SIG-M5 (cell line): ENCODE data around the gene HLA-G.
"Not testable (repeated sequence)": the region's sequence is repeated elsewhere in the genome, so short reads cannot be mapped to it uniquely, and the experiment has no call there.

Experiments used
- DNase-seq: peaks from one replicate; lab custom pipeline; 2025; lab: John Stamatoyannopoulos, UW

The HLA-G gene

DNA sequence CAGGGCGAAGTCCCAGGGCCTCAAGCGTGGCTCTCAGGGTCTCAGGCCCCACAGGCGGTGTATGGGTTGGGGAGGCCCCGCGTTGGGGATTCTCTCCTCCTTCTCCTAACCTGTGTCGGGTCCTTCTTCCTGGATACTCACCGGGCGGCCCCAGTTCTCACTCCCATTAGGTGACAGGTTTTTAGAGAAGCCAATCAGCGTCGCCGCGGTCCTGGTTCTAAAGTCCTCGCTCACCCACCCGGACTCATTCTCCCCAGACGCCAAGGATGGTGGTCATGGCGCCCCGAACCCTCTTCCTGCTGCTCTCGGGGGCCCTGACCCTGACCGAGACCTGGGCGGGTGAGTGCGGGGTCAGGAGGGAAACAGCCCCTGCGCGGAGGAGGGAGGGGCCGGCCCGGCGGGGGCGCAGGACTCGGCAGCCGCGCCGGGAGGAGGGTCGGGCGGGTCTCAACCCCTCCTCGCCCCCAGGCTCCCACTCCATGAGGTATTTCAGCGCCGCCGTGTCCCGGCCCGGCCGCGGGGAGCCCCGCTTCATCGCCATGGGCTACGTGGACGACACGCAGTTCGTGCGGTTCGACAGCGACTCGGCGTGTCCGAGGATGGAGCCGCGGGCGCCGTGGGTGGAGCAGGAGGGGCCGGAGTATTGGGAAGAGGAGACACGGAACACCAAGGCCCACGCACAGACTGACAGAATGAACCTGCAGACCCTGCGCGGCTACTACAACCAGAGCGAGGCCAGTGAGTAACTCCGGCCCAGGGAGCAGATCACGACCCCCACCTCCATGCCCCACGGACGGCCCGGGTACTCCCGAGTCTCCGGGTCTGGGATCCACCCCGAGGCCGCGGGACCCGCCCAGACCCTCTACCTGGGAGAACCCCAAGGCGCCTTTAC lies at the start of gene HLA-G:
TSS of gene HLA-G (plus strand) at position 247 of the 892 bp plus-strand sequence. CDS start at position 267, 20 bp downstream.
- no peak for DNase-seq

DNA sequence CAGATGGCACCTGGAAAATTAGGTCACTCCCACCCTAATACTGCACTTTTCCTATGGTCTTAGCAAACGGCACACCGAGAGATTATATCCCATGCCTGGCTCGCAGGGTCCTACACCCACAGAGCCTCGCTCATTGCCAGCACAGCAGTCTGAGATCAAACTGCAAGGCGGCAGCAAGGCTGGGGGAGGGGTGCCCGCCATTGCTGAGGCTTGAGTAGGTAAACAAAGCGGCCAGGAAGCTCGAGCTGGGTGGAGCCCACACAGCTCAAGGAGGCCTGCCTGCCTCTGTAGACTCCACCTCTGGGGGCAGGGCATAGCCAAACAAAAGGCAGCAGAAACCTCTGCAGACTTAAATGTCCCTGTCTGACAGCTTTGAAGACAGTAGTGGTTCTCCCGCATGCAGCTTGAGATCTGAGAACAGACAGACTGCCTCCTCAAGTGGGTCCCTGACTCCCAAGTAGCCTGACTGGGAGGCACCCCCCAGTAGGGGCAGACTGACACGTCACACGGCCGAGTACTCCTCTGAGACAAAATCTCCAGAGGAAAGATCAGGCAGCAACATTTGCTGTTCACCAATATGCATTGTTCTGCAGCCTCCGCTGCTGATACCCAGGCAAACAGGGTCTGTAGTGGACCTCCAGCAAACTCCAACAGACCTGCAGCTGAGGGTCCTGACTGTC lies 47.5 kb upstream of the HLA-G start:
- DNase-seq: not testable (repeated sequence)

- DNase-seq: no peak
These were observed 38.4 kb upstream of the HLA-G start for GRCh38 chr6:29789176-29789575.

- no peak for DNase-seq
These were observed 37.0 kb upstream of the HLA-G start for GRCh38 chr6:29790626-29791025.

GRCh38 chr6:29791162-29791561 lies 36.5 kb upstream of the HLA-G start:
- DNase-seq: no peak

DNA sequence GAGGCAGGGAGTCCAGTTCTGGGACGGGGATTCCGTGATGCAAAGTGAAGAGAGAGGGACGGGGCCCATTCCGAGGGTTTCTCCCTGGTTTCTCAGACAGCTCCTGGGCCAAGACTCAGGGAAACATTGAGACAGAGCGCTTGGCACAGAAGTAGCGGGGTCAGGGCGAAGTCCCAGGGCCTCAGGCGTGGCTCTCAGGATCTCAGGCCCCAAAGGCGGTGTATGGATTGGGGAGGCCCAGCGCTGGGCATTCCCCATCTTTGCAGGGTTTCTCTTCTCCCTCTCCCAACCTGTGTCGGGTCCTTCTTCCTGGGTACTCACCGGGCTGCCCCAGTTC lies 35.9 kb upstream of the HLA-G start:
- no peak for DNase-seq

- no peak for DNase-seq
These were observed 35.2 kb upstream of the HLA-G start for GRCh38 chr6:29792123-29793035.

DNA sequence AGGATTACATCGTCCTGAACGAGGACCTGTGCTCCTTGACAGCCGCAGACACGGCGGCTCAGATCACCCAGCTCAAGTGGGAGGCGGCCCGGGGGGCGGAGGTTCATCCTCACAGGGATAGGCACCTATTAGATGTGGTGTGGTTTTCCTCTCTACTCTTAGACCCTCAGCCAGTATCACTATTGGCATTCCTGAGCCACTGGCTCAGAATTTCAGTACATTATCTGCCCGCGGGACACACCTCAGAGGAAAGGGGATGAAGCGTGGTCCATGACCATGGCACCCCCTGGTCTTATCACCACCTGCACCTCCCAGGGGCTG lies 34.6 kb upstream of the HLA-G start:
- no peak for DNase-seq

GRCh38 chr6:29793796-29794195 lies 33.8 kb upstream of the HLA-G start:
- no peak for DNase-seq

DNA sequence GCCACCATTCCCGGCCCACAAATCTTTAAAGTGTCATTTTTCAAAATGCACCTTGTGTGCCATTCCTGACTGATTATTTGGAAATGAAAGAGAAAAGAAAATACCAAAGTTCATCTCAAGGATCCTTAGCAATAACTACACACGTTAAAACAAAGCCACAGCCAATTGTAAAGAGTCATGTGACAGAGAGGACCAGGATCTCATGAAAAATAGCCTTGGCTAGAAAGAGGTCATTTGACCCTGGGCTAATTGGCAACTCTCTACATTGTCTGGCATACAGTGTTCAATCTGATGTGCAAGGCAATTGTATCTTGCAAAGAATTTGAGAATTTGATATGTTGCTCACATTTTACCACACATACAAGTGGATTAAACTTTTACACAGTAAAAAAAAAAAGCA lies 31.6 kb upstream of the HLA-G start:
- DNase-seq: no peak

GRCh38 chr6:29797135-29797534 lies 30.5 kb upstream of the HLA-G start:
- no peak for DNase-seq

DNA sequence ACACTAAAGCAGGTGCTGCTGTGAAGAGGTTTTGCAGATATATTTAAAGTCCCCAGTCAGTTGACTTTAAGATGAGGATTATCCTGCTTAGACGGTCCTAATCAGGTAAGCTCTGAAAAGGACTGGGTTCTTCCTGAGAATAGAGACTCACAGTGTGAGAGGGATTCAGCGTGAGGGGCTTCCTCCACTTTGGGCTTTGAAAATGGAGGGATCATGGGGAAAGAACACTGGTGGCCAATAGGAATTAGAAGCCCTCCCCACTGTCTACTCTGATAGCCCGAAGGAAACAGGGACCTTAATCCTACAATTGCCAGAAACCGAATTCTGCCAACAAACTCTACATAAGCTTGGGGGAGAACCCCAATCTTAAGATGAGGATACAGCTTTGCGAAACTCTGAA lies 29.7 kb upstream of the HLA-G start:
- no peak for DNase-seq

- no peak for DNase-seq
These were observed 27.4 kb upstream of the HLA-G start for GRCh38 chr6:29800254-29800653.

DNA sequence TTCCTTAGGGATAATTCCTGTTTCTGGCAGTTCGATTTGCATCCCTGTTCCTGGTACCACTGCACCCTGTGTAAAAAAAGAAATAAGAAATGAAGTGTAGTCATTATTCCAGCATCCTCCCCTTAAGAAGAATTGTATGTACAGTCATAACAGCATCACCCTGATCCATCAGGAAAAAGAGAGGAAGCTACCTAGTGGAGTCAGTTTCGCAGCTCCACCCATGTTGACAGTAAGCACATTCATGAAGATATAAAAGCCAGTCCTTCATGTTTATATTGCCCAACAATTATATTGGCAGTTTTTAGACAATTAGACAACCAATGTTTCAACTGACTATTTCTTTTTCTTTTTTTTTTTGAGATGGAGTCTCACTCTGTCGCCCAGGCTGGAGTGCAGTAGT lies 21.2 kb upstream of the HLA-G start:
- DNase-seq: no peak

DNA sequence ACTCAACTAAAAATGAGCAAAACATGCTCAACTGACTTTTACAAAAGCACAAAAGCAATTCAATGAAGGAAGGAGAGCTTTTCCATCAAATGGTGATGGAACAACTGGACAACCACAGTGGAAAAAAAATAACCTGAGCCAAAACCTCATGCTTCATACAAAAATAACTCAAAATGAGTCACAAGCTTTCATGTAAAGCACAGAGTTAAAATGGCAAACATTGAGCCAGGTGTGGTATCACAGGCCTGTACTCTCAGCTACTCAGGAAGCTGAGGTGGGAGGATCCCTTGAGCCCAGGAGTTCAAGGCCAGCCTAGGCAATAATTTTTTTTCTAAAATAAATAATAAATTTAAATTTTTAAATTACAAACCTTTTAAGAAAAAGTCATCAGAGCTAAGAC lies 18.4 kb upstream of the HLA-G start:
- DNase-seq: no peak

DNA sequence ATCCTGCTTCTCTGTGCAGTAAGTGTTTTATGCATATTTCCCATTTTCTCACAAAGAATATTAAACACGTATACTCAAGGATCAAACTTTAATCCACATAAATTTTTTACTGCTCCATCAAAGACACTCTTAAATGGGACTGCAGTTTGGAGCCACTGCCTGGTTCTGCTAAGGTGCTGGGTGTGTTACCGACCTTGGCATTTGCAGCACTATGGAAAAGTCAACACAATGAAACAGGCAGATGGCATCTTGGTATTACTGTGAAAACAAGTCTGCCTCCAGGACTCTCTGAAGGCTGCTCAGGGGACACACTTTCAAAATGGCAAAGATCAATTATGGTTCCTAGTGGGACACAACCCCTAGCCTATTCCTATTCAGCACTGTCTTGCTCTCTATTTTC lies 17.3 kb upstream of the HLA-G start:
- no peak for DNase-seq

DNA sequence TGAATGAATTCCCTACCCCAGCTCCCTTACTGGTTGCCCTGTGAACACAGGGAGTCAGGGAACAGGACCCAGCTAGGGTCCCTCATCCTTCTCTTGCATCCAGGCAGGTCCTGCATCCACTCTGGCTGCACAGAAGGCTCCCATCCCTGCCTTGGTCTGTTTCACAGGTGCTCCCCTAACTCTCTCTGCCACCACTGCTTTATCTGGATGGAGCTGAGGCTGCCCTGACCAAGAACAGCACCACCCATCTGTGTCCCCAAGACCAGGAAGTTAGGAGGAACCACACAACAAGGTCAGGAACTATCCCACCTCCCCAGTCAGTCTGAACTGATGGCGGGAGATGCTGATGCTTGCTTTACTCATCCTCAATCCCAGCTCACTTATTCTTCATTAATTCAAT lies 16.2 kb upstream of the HLA-G start:
- DNase-seq: no peak

- no peak for DNase-seq
These were observed 14.6 kb upstream of the HLA-G start for GRCh38 chr6:29813066-29813465.

DNA sequence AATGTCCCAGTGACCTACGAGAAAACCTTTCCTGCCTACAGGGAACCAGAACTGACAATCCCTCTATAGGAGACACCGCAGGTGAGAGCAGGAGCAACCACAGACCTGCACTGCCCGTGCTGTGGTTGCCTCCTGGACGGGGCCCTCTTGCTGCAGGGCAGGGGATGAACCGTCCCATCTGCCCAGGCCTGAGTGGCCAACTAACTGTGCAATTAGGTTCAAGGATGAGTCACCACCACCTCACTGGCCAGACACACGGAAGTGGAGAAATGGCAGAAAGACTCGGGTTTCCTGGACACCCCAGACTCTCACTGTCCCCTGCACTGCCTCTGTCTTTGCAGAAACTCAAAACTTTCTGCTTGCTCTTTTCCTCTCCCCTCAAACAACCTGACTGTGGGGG lies 13.8 kb upstream of the HLA-G start:
- no peak for DNase-seq

- no peak for DNase-seq
These were observed 13.1 kb upstream of the HLA-G start for GRCh38 chr6:29814379-29815117.

DNA sequence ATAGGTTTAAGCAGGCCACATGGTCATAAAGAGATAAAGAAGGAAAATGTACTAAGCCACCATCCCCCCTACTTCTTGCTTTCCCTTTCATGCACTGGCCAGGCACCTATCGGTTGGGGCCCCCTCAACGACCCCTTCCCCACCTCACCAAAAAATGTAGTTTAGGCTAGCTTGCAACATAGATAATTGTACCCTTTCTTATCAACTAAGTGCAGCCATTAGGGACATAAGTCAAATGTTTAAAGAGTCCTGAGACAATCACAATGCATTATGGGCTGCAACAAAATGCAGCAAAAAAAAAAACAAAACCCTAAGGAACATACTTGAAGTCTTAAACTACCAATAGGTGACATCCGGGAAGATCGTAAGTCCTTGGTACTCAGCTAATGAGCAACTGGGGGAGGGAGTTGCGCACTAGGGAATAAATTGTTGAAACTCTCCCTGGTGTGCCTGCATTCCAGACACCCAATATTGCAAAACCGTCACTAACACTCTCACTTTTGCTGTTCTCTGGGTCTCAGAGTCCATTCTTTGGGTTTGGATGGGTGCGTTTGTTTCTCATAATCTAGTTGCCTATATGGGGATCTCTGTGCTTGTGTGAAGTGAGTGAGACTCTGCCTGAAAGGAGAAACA lies 12.4 kb upstream of the HLA-G start:
- no peak for DNase-seq

DNA sequence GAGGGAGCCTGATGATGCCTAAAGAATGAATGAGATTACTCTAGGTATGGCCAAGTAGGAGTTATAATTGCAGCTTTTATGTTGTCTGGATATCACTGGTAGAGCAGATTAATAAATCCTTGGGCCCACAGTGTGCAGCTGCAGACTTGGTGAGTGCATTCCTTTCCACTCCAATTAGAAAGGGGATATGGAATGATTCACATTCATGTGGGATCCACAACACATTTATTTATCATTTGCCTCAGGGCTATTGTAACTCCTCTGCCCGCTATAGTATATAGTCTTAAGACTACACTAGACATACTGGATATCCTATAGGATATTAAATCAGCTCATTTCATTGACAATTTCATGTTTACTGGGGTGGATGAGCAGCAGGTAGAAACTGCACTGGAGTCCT lies 11.6 kb upstream of the HLA-G start:
- no peak for DNase-seq
